Inflammatory macrophage treated with lipopolysaccharide for 1 hour (primary cell): ENCODE results near the gene NME3.

Source experiments
- DNase-seq, 2 donors: peaks; one replicate each; pipeline ENCODE4 v3.0.0-alpha.2; 2020 to 2022

The NME3 gene

DNA sequence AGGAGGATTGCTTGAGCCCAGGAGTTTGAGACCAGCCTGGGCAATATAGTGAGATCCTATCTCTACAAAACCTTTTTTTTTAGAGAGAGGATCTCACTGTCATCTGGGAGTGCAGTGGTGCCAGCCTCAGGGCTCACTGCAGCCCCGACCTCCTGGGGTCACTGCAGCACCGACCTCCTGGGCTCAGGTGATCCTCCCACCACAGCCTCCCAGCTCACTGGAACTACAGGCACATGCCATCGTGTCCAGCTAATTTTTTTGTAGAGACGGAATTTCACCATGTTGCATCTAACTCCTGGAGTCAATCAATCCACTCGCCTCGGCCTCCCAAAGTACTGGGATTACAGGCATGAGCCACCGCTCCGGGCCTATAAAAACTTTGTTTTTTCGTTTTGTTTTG is 50.0 kb downstream of the NME3 start:
- DNase-seq: no peak
